H1 (cell line): Measurements from ENCODE around the gene DPEP2.

ENCODE experiments used
- CTCF ChIP-seq, 3 experiments: IDR thresholded peaks; 1 replicate in 2 of 3; 2 replicates in 1 of 3; pipeline versions ENCODE4 v1.5.1 to v1.6.1; 2011; ENCODE audit warnings: low read length in 3 of 3, mild to moderate bottlenecking in 3 of 3, inconsistent platforms in 2 of 3, low read depth in 1 of 3, moderate library complexity in 1 of 3; ENCODE audit not compliant: insufficient read depth in 1 of 3; ENCODE audit errors: control extremely low read depth in 1 of 3
- SIRT6 ChIP-seq: IDR thresholded peaks from one replicate; pipeline ENCODE4 v1.7.1; 2012; ENCODE audit warnings: low read length, inconsistent platforms
- SP2 ChIP-seq: IDR thresholded peaks from 2 replicates; pipeline ENCODE4 v1.6.1; 2012; ENCODE audit warnings: mild to moderate bottlenecking, low read length, inconsistent platforms

- TF ChIP-seq CTCF (IDR thresholded peaks at IDR 0.05; ENCODE audit: control extremely low read depth in 1 of 3, insufficient read depth in 1 of 3, low read depth in 1 of 3, low read length in 3 of 3) (no peak), SIRT6 (no peak), SP2 (no peak)
Measured at GRCh38 chr16:67992661-67993206, 6.5 kb downstream of the DPEP2 start.
